H9 (cell line): Measurements from ENCODE around the gene FAM72B. TPM values are rescaled to one million over a fixed set of nuclear protein-coding genes. Genes with fewer than 3 reads are reported as not detected.
"Not testable (repeated sequence)": the region's sequence is repeated elsewhere in the genome, so short reads cannot be mapped to it uniquely, and the experiment has no call there.

Source experiments
- DNase-seq: peaks from one replicate; pipeline ENCODE4 v3.0.0-alpha.2; 2017
- H2AFZ ChIP-seq: one replicate; pipeline ENCODE4 v1.6.1; 2013; ENCODE audit warnings: mild to moderate bottlenecking, low read length, control low read depth, moderate library complexity
- H2AK5ac ChIP-seq: 2 replicates; pipeline ENCODE4 v1.6.1; 2013; ENCODE audit warnings: low read length, control low read depth, mixed read lengths; ENCODE audit not compliant: insufficient read length
- H2BK120ac ChIP-seq: one replicate; pipeline ENCODE4 v1.6.1; 2013; ENCODE audit warnings: low read depth, mild to moderate bottlenecking, low read length, control low read depth, inconsistent platforms; ENCODE audit not compliant: poor library complexity, severe bottlenecking
- H2BK12ac ChIP-seq: 2 replicates; pipeline ENCODE4 v1.6.1; 2013; ENCODE audit warnings: low read length, control low read depth, mixed read lengths, low read depth; ENCODE audit not compliant: insufficient read length
- H2BK15ac ChIP-seq: 2 replicates; pipeline ENCODE4 v1.6.1; 2013; ENCODE audit warnings: low read depth, low read length, control low read depth
- H2BK20ac ChIP-seq: one replicate; pipeline ENCODE4 v1.6.1; 2013; ENCODE audit warnings: low read depth, mild to moderate bottlenecking, low read length, control low read depth, inconsistent platforms; ENCODE audit not compliant: poor library complexity, severe bottlenecking
- H2BK5ac ChIP-seq: 2 replicates; pipeline ENCODE4 v1.6.1; 2013; ENCODE audit warnings: low read length, control low read depth, mixed read lengths; ENCODE audit not compliant: insufficient read length
- H3K14ac ChIP-seq: 2 replicates; pipeline ENCODE4 v1.6.1; 2013; ENCODE audit warnings: low read length, control low read depth; ENCODE audit not compliant: insufficient read depth
- H3K18ac ChIP-seq: 2 replicates; pipeline ENCODE4 v1.6.1; 2013; ENCODE audit warnings: low read depth, mild to moderate bottlenecking, mixed read lengths, low read length, control low read depth; ENCODE audit not compliant: insufficient read length
- H3K23ac ChIP-seq: 2 replicates; pipeline ENCODE4 v1.6.1; 2013; ENCODE audit warnings: low read length, control low read depth, mixed read lengths, low read depth; ENCODE audit not compliant: insufficient read length
- H3K23me2 ChIP-seq: 2 replicates; pipeline ENCODE4 v1.6.1; 2013; ENCODE audit warnings: low read depth, mild to moderate bottlenecking, mixed read lengths, low read length, control low read depth; ENCODE audit not compliant: insufficient read length, poor library complexity, severe bottlenecking
- H3K27ac ChIP-seq: 2 replicates; pipeline ENCODE4 v1.5.1; 2013; ENCODE audit warnings: low read length, control low read depth, mixed read lengths, low read depth; ENCODE audit not compliant: insufficient read length
- H3K27me3 ChIP-seq: 2 replicates; pipeline ENCODE4 v1.6.1; 2013; ENCODE audit warnings: low read length, control low read depth, inconsistent platforms; ENCODE audit not compliant: insufficient read depth
- H3K4ac ChIP-seq: 2 replicates; pipeline ENCODE4 v1.6.1; 2013; ENCODE audit warnings: low read depth, mild to moderate bottlenecking, control low read depth, inconsistent platforms, low read length, moderate library complexity
- H3K4me1 ChIP-seq: 2 replicates; pipeline ENCODE4 v1.6.1; 2013; ENCODE audit warnings: low read length, control low read depth, inconsistent platforms; ENCODE audit not compliant: insufficient read depth
- H3K4me2 ChIP-seq: 2 replicates; pipeline ENCODE4 v1.6.1; 2013; ENCODE audit warnings: low read length, control low read depth, mixed read lengths; ENCODE audit not compliant: insufficient read length, insufficient read depth
- H3K56ac ChIP-seq: 2 replicates; pipeline ENCODE4 v1.6.1; 2013; ENCODE audit warnings: low read depth, mild to moderate bottlenecking, mixed read lengths, low read length, control low read depth; ENCODE audit not compliant: insufficient read length
- H3K79me1 ChIP-seq: 2 replicates; pipeline ENCODE4 v1.6.1; 2013; ENCODE audit warnings: low read depth, mild to moderate bottlenecking, moderate library complexity, low read length, control low read depth, inconsistent platforms; ENCODE audit not compliant: insufficient read depth, poor library complexity, severe bottlenecking
- H3K79me2 ChIP-seq: 2 replicates; pipeline ENCODE4 v1.6.1; 2013; ENCODE audit warnings: low read length, control low read depth, inconsistent platforms; ENCODE audit not compliant: insufficient read depth
- H3K9ac ChIP-seq: 2 replicates; pipeline ENCODE4 v1.6.1; 2013; ENCODE audit warnings: low read length, control low read depth, mixed read lengths; ENCODE audit not compliant: insufficient read length; ENCODE audit errors: extremely low read depth
- H3K9me3 ChIP-seq: one replicate; pipeline ENCODE4 v1.6.1; 2013; ENCODE audit warnings: low read depth, low read length, inconsistent platforms; ENCODE audit not compliant: control insufficient read depth
- H3T11ph ChIP-seq: one replicate; pipeline ENCODE4 v1.6.1; 2013; ENCODE audit warnings: mild to moderate bottlenecking, low read length, control low read depth, inconsistent platforms
- H4K20me1 ChIP-seq: one replicate; pipeline ENCODE4 v1.6.1; 2013; ENCODE audit not compliant: control insufficient read depth, insufficient read length, insufficient read depth
- H4K5ac ChIP-seq: 2 replicates; pipeline ENCODE4 v1.6.1; 2013; ENCODE audit warnings: low read depth, mild to moderate bottlenecking, mixed read lengths, low read length, control low read depth; ENCODE audit not compliant: insufficient read length
- H4K8ac ChIP-seq: replicated peaks from 2 replicates; pipeline ENCODE4 v1.6.1; 2013; ENCODE audit warnings: low read length, control low read depth, mixed read lengths, low read depth; ENCODE audit not compliant: insufficient read length
- H4K91ac ChIP-seq: 2 replicates; pipeline ENCODE4 v1.6.1; 2013; ENCODE audit warnings: low read depth, mild to moderate bottlenecking, moderate library complexity, mixed read lengths, low read length, control low read depth; ENCODE audit not compliant: insufficient read length
- H3K27ac Mint-ChIP-seq, 3 experiments: 2 replicates in 2 of 3; 3 replicates in 1 of 3; pipeline ENCODE4 v1.8.0; 2020 to 2021; ENCODE audit warnings: mixed read lengths in 3 of 3, mild to moderate bottlenecking in 1 of 3, moderate library complexity in 1 of 3
- H3K27me3 Mint-ChIP-seq: 2 replicates; pipeline ENCODE4 v1.8.0; 2021; ENCODE audit warnings: low read depth, mild to moderate bottlenecking, moderate library complexity, mixed read lengths
- H3K36me3 Mint-ChIP-seq, 3 experiments: 2 replicates in 2 of 3; 3 replicates in 1 of 3; pipeline ENCODE4 v1.8.0; 2020 to 2021; ENCODE audit warnings: low read depth in 3 of 3, mixed read lengths in 3 of 3; ENCODE audit not compliant: insufficient read depth in 1 of 3
- H3K4me1 Mint-ChIP-seq, 2 experiments: 2 replicates each; pipeline ENCODE4 v1.8.0; 2020; ENCODE audit warnings: mixed read lengths in 2 of 2
- H3K4me3 Mint-ChIP-seq, 2 experiments: 2 replicates in 1 of 2; 3 replicates in 1 of 2; pipeline ENCODE4 v1.8.0; 2020 to 2021; ENCODE audit warnings: mild to moderate bottlenecking in 2 of 2, mixed read lengths in 2 of 2, moderate library complexity in 1 of 2
- H3K9me3 Mint-ChIP-seq, 2 experiments: 2 replicates in 1 of 2; 3 replicates in 1 of 2; pipeline ENCODE4 v1.8.0; 2020; ENCODE audit warnings: mild to moderate bottlenecking in 2 of 2, mixed read lengths in 2 of 2, moderate library complexity in 1 of 2
- WGBS: extraction: QIAGEN DNeasy Blood & Tissue Kit; methylation state at CpG from one replicate; pipeline ENCODE4 v1.1.7; 2013; ENCODE audit warnings: missing lambda C conversion rate, low lambda C conversion rate, mixed read lengths; ENCODE audit not compliant: insufficient read length; ENCODE audit errors: extremely low coverage; 5-methylcytosine and 5-hydroxymethylcytosine counted together
- total RNA-seq: library from RNA; stranded (reverse); gene quantifications from 2 replicates; pipeline ENCODE4 v1.2.1, GENCODE V29; 2021

FAM72B gene
- total RNA-seq, 1 experiment from 2014 or later = 8.5 TPM

- not testable (repeated sequence) for H2AK5ac ChIP-seq, H4K5ac ChIP-seq, H3K36me3 Mint-ChIP-seq, H3K4me1 Mint-ChIP-seq, H2BK20ac ChIP-seq, H3K27me3 ChIP-seq, H3K27me3 Mint-ChIP-seq, H3K9me3 ChIP-seq, H4K8ac ChIP-seq, H3K9me3 Mint-ChIP-seq, DNase-seq, H2BK5ac ChIP-seq, H3K4me3 Mint-ChIP-seq, H3K27ac ChIP-seq, H4K91ac ChIP-seq, H2BK15ac ChIP-seq, H3K18ac ChIP-seq, H3K4me1 ChIP-seq, H2BK12ac ChIP-seq, H3K4ac ChIP-seq, H3K79me2 ChIP-seq, H2BK120ac ChIP-seq, H3T11ph ChIP-seq, H3K56ac ChIP-seq, H3K23me2 ChIP-seq, H3K4me2 ChIP-seq, H4K20me1 ChIP-seq, H3K27ac Mint-ChIP-seq, H3K14ac ChIP-seq, H3K23ac ChIP-seq, H2AFZ ChIP-seq, H3K79me1 ChIP-seq, H3K9ac ChIP-seq
- no CpG with 5 or more reads among the region's 7 CpGs for WGBS
These were observed 13.1 kb upstream of the FAM72B start for GRCh38 chr1:121197095-121197882.

- not testable (repeated sequence) for H2AK5ac ChIP-seq, H3K4ac ChIP-seq, H3T11ph ChIP-seq, H4K5ac ChIP-seq, H3K9me3 Mint-ChIP-seq, H2BK120ac ChIP-seq, H3K18ac ChIP-seq, H3K4me1 Mint-ChIP-seq, DNase-seq, H4K8ac ChIP-seq, H3K27ac Mint-ChIP-seq, H3K9ac ChIP-seq, H3K36me3 Mint-ChIP-seq, H3K27me3 Mint-ChIP-seq, H3K27me3 ChIP-seq, H3K4me3 Mint-ChIP-seq, H4K20me1 ChIP-seq, H3K56ac ChIP-seq, H3K79me1 ChIP-seq, H3K23ac ChIP-seq, H3K9me3 ChIP-seq, H3K27ac ChIP-seq, H2BK15ac ChIP-seq, H2AFZ ChIP-seq, H3K4me1 ChIP-seq, H3K23me2 ChIP-seq, H2BK5ac ChIP-seq, H4K91ac ChIP-seq, H3K14ac ChIP-seq, H3K79me2 ChIP-seq, H2BK20ac ChIP-seq, H2BK12ac ChIP-seq, H3K4me2 ChIP-seq
- no CpG with 5 or more reads among the region's 2 CpGs for WGBS
These were observed 8.4 kb upstream of the FAM72B start for GRCh38 chr1:121192512-121192911.
